K562 (cell line): ENCODE measurements around the gene SERAC1. TPM values are rescaled to one million over a fixed set of nuclear protein-coding genes. Genes with fewer than 3 reads are reported as not detected.

ENCODE experiments used
- ATAC-seq: fragments of 200-7000 bp; cut with Tn5 transposase; 3 replicates; pipeline ENCODE4 v1.9.1; 2020; ENCODE audit warnings: moderate library complexity
- BruUV-seq: library from RNA; stranded (reverse); fragments of 400-500 nt; replicated peaks from 2 replicates; lab custom pipeline; 2021; lab: Mats Ljungman, UMichigan
- CTCF ChIA-PET: fragments of 300-600 bp; formaldehyde crosslinking; extraction: SDS; loops from one replicate; lab custom pipeline; 2021; ENCODE audit warnings: low intra/inter-chr PET ratio; lab: Yijun Ruan, JAX
- POLR2A ChIA-PET: fragments of 300-600, 350-650 bp; sonication (Branson Sonifier 250); formaldehyde crosslinking; extraction: SDS; loops from one replicate; lab custom pipeline; 2021; ENCODE audit warnings: antibody characterized with exemption, inconsistent platforms; lab: Yijun Ruan, JAX
- DNase-seq, 4 experiments: peaks; one replicate each; pipeline versions ENCODE4 v3.0.0 to v3.0.0-alpha.2; 2011 to 2018; ENCODE audit warnings: low spot score in 3 of 4, mixed read lengths in 3 of 4; ENCODE audit errors: extremely low read depth in 1 of 4
- FAIRE-seq: peaks from 2 replicates; lab custom pipeline; 2011; peaks lifted over from hg19 to GRCh38; lab: Jason Lieb, UNC
- H2AFZ ChIP-seq: 2 replicates; pipeline ENCODE4 v1.6.0; 2011; ENCODE audit warnings: low read depth, low read length, control low read depth, inconsistent platforms
- H3K27ac ChIP-seq: fragments of 200-600 bp; 3 replicates; pipeline ENCODE4 v1.8.0; 2011; ENCODE audit warnings: low read depth, mild to moderate bottlenecking, control low read depth, inconsistent platforms, low read length, moderate library complexity, mixed read lengths; ENCODE audit errors: extremely low read depth
- H3K27me3 ChIP-seq, 2 experiments: fragments of 300-600 bp in 1 of 2; 2 replicates in 1 of 2; 3 replicates in 1 of 2; pipeline versions ENCODE4 v1.6.0 to v1.8.0; 2011; ENCODE audit warnings: inconsistent platforms in 2 of 2, low read length in 2 of 2, mild to moderate bottlenecking in 1 of 2, mixed read lengths in 1 of 2, moderate library complexity in 1 of 2; ENCODE audit not compliant: control insufficient read depth in 2 of 2, insufficient read depth in 2 of 2
- H3K36me3 ChIP-seq: fragments of 300-600 bp; 3 replicates; pipeline ENCODE4 v1.8.0; 2011; ENCODE audit warnings: mild to moderate bottlenecking, low read length, inconsistent platforms; ENCODE audit not compliant: control insufficient read depth, insufficient read depth
- H3K4me1 ChIP-seq, 2 experiments: fragments of 200-600 bp in 1 of 2; replicated peaks in 1 of 2; 2 replicates in 1 of 2; 3 replicates in 1 of 2; pipeline versions ENCODE4 v1.5.1 to v1.8.0; 2011; ENCODE audit warnings: inconsistent platforms in 2 of 2, low read length in 2 of 2, mild to moderate bottlenecking in 1 of 2, mixed read lengths in 1 of 2, moderate library complexity in 1 of 2; ENCODE audit not compliant: control insufficient read depth in 2 of 2, insufficient read depth in 2 of 2
- H3K4me2 ChIP-seq: 2 replicates; pipeline ENCODE4 v1.6.1; 2011; ENCODE audit warnings: low read length, control low read depth, inconsistent platforms, mixed read lengths; ENCODE audit not compliant: insufficient read depth
- H3K4me3 ChIP-seq: fragments of 200-600 bp; sonication (generic), shearing (Covaris generic); 2 replicates; pipeline ENCODE4 v1.5.1; 2016; ENCODE audit warnings: control low read depth, inconsistent platforms
- H3K79me2 ChIP-seq: fragments of 200-600 bp; 3 replicates; pipeline ENCODE4 v1.8.0; 2011; ENCODE audit warnings: low read length, inconsistent platforms; ENCODE audit not compliant: control insufficient read depth, insufficient read depth
- H3K9ac ChIP-seq, 2 experiments: 2 replicates each; pipeline versions ENCODE4 v1.6.0 to v1.6.1; 2011; ENCODE audit warnings: low read depth in 2 of 2, low read length in 2 of 2, control low read depth in 1 of 2, inconsistent platforms in 1 of 2, mild to moderate bottlenecking in 1 of 2, mixed read lengths in 1 of 2; ENCODE audit not compliant: insufficient read depth in 1 of 2
- H3K9me1 ChIP-seq: one replicate; pipeline ENCODE4 v1.6.0; 2011; ENCODE audit warnings: inconsistent platforms, mild to moderate bottlenecking, low read length, moderate library complexity; ENCODE audit not compliant: control insufficient read depth, insufficient read depth
- H3K9me3 ChIP-seq: replicated peaks from 2 replicates; pipeline ENCODE4 v1.5.1; 2011; ENCODE audit warnings: low read depth, low read length, inconsistent platforms; ENCODE audit not compliant: control insufficient read depth, insufficient read depth
- H4K20me1 ChIP-seq: replicated peaks from 2 replicates; pipeline ENCODE4 v1.6.1; 2011; ENCODE audit warnings: low read length, inconsistent platforms, mixed read lengths; ENCODE audit not compliant: control insufficient read depth, insufficient read depth
- MCM5 ChIP-seq: fragments of 450-650 bp; IDR thresholded peaks from 2 replicates; pipeline ENCODE4 v1.6.1; 2016; ENCODE audit warnings: low read depth
- MIER1 ChIP-seq: fragments of 450-650 bp; IDR thresholded peaks from 2 replicates; pipeline ENCODE4 v1.6.1; 2016; ENCODE audit warnings: antibody characterized with exemption, mild to moderate bottlenecking, low read depth
- OTX1 ChIP-seq: fragments of 450-650 bp; formaldehyde crosslinking; IDR thresholded peaks from 2 replicates; pipeline ENCODE4 v1.4.0; 2022; ENCODE audit warnings: mild to moderate bottlenecking
- TAF15 ChIP-seq: fragments of 200-400 bp; formaldehyde crosslinking; IDR thresholded peaks from 2 replicates; pipeline ENCODE4 v1.6.1; 2017; ENCODE audit warnings: mild to moderate bottlenecking, low read depth, low read length, moderate library complexity
- U2AF2 ChIP-seq: fragments of 200-400 bp; formaldehyde crosslinking; optimal IDR thresholded peaks from 2 replicates; pipeline ENCODE3; 2017; ENCODE audit warnings: low read depth, mild to moderate bottlenecking, low read length
- ZNF561 ChIP-seq: fragments of 450-650 bp; formaldehyde crosslinking; conservative IDR thresholded peaks from 2 replicates; pipeline ENCODE4 v1.4.0; 2020; ENCODE audit warnings: mild to moderate bottlenecking, moderate library complexity
- WGBS: fragments of 100-300 bp; shearing (Covaris generic); methylation state at CpG from one replicate; pipeline ENCODE4 v1.1.6; 2016; ENCODE audit warnings: low coverage, mixed read lengths; ENCODE audit not compliant: insufficient coverage; ENCODE audit errors: missing lambda C conversion rate; 5-methylcytosine and 5-hydroxymethylcytosine counted together
- in situ Hi-C: fragments of 300-500 bp; cut with MboI; formaldehyde crosslinking; loops from 4 replicates; pipeline ENCODE4 v1.15.0; 2018; ENCODE audit warnings: inconsistent platforms, mixed read lengths
- intact Hi-C: fragments of 100-400 bp; cut with micrococcal nuclease; formaldehyde crosslinking; loops from 2 replicates; pipeline ENCODE4 v1.14.2; 2022
- polyA plus RNA-seq, 8 experiments: library from polyadenylated mRNA; depleted of rRNA in 4 of 8; stranded (reverse) in 5 of 8; unstranded in 3 of 8; fragments of >200 nt; fragmentation: Nextera tagmentation in 2 of 8; fragmentation: Illumina TruSeq in 1 of 8; extraction: Ambion mirVana in 2 of 8; extraction: Trizol in 1 of 8; gene quantifications; 2 replicates each; pipeline versions ENCODE4 v1.2.1 to v1.2.3, GENCODE V29; 2011 to 2014; ENCODE audit warnings: inconsistent platforms in 1 of 8, missing spikeins in 1 of 8
- total RNA-seq, 7 experiments: library from RNA; depleted of rRNA in 6 of 7; stranded (reverse); fragments of >200 nt in 6 of 7; fragmentation: Illumina TruSeq in 2 of 7; extraction: Trizol in 2 of 7; gene quantifications; 2 replicates each; pipeline versions ENCODE4 v1.2.1 to v1.2.3, GENCODE V29; 2011 to 2021; ENCODE audit warnings: low replicate concordance in 1 of 7
- TF ChIP-seq, protein P1 (sequence below): fragments of 450-650 bp; formaldehyde crosslinking; IDR thresholded peaks from 2 replicates; pipeline ENCODE4 v1.4.0; 2020; ENCODE audit warnings: mild to moderate bottlenecking, moderate library complexity
- TF ChIP-seq, protein P2 (sequence below): fragments of 250-450 bp; sonication (Bioruptor Pico); IDR thresholded peaks from 2 replicates; pipeline ENCODE4 v1.9.0; 2021; ENCODE audit warnings: mild to moderate bottlenecking, inconsistent platforms
- TF ChIP-seq, protein P3 (sequence below): IDR thresholded peaks from 2 replicates; pipeline ENCODE4 v1.6.1; 2016; ENCODE audit warnings: missing genetic modification characterization, missing compliant biosample characterization
- TF ChIP-seq, protein P4 (sequence below): conservative IDR thresholded peaks from 2 replicates; pipeline ENCODE4 v1.6.1; 2011; ENCODE audit warnings: low read depth, mild to moderate bottlenecking, low read length; ENCODE audit not compliant: control insufficient read depth
- TF ChIP-seq, protein P5 (sequence below): sonication (generic); formaldehyde crosslinking; IDR thresholded peaks from 2 replicates; pipeline ENCODE4 v1.8.0; 2022; ENCODE audit warnings: mild to moderate bottlenecking, missing genetic modification reagents

Gene SERAC1
- total and polyA plus RNA-seq, 9 of the 15 experiments (the other 6 are each of a cell fraction or from before 2014, with no cell fraction given) = 1.8 to 6.2 (median 2.8) TPM

DNA sequence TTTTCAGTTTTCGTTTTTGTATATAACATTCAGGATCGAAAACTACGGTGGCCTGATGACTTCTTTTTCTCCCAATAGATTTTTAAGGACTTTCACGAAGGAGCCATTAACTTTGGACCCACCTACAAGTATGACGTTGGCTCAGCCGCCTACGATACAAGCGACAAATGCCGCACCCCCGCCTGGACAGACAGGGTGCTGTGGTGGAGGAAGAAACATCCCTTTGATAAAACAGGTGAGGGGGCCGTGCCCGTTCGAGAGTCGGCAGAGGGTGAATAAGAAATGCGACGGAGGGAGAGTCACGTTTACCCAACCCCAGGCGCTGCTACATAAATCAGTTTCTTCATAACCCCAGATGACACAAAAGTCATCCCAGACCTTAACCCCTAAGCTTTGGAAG is 91.5 kb downstream of the SERAC1 start:
- FAIRE-seq (no peak), ATAC-seq (no peak), DNase-seq (no peak)
- no TSS peak for BruUV-seq
- Histone ChIP-seq H2AFZ (no peak overlapping the region), H3K9ac (no peak overlapping the region), H3K4me2 (no peak overlapping the region), H3K79me2 (no peaks in the 10 kb centered on the region), H3K4me1 (peaks cover 3 to 4% of the 10 kb centered on the region in 2 experiments; a peak in 4 of 5 replicates), H3K9me1 (peaks cover 3% of the 10 kb centered on the region), H3K27ac (no peak overlapping the region), H3K4me3 (no peak overlapping the region), H3K36me3 (peaks cover 57% of the 10 kb centered on the region), H3K9me3 (no peaks in the 10 kb centered on the region), H3K27me3 (no peaks in the 10 kb centered on the region), H4K20me1 (no peaks in the 10 kb centered on the region; the same call in 1 of the 2 replicates)
- intact Hi-C loops = no loop called here
- CTCF ChIA-PET = no interaction called here
- WGBS = 85% methylated on average over 18 of the region's 18 CpGs
- POLR2A ChIA-PET = interaction anchor here (0.9 to 3.5 kb wide), 3 partner anchors 10 to 22 kb away, joined by 3 to 14 read pairs (median 4); no protein-coding TSS in a partner anchor
- in situ Hi-C loops = no loop called here
- no peak for TF ChIP-seq OTX1
- TF ChIP-seq, protein P1, sequence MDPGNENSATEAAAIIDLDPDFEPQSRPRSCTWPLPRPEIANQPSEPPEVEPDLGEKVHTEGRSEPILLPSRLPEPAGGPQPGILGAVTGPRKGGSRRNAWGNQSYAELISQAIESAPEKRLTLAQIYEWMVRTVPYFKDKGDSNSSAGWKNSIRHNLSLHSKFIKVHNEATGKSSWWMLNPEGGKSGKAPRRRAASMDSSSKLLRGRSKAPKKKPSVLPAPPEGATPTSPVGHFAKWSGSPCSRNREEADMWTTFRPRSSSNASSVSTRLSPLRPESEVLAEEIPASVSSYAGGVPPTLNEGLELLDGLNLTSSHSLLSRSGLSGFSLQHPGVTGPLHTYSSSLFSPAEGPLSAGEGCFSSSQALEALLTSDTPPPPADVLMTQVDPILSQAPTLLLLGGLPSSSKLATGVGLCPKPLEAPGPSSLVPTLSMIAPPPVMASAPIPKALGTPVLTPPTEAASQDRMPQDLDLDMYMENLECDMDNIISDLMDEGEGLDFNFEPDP (CRISPR knock-in tag) = no peak
- no peak for TF ChIP-seq MCM5
- TF ChIP-seq MIER1 = no peak
- TF ChIP-seq, protein P2, sequence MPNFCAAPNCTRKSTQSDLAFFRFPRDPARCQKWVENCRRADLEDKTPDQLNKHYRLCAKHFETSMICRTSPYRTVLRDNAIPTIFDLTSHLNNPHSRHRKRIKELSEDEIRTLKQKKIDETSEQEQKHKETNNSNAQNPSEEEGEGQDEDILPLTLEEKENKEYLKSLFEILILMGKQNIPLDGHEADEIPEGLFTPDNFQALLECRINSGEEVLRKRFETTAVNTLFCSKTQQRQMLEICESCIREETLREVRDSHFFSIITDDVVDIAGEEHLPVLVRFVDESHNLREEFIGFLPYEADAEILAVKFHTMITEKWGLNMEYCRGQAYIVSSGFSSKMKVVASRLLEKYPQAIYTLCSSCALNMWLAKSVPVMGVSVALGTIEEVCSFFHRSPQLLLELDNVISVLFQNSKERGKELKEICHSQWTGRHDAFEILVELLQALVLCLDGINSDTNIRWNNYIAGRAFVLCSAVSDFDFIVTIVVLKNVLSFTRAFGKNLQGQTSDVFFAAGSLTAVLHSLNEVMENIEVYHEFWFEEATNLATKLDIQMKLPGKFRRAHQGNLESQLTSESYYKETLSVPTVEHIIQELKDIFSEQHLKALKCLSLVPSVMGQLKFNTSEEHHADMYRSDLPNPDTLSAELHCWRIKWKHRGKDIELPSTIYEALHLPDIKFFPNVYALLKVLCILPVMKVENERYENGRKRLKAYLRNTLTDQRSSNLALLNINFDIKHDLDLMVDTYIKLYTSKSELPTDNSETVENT (CRISPR knock-in tag) = no peak
- no peak for TF ChIP-seq TAF15
- no peak for TF ChIP-seq ZNF561 (CRISPR knock-in tag)
- no peak for TF ChIP-seq U2AF2
- TF ChIP-seq, protein P3, sequence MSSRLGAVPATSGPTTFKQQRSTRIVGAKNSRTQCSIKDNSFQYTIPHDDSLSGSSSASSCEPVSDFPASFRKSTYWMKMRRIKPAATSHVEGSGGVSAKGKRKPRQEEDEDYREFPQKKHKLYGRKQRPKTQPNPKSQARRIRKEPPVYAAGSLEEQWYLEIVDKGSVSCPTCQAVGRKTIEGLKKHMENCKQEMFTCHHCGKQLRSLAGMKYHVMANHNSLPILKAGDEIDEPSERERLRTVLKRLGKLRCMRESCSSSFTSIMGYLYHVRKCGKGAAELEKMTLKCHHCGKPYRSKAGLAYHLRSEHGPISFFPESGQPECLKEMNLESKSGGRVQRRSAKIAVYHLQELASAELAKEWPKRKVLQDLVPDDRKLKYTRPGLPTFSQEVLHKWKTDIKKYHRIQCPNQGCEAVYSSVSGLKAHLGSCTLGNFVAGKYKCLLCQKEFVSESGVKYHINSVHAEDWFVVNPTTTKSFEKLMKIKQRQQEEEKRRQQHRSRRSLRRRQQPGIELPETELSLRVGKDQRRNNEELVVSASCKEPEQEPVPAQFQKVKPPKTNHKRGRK (tag) = no peak
- TF ChIP-seq, protein P4, sequence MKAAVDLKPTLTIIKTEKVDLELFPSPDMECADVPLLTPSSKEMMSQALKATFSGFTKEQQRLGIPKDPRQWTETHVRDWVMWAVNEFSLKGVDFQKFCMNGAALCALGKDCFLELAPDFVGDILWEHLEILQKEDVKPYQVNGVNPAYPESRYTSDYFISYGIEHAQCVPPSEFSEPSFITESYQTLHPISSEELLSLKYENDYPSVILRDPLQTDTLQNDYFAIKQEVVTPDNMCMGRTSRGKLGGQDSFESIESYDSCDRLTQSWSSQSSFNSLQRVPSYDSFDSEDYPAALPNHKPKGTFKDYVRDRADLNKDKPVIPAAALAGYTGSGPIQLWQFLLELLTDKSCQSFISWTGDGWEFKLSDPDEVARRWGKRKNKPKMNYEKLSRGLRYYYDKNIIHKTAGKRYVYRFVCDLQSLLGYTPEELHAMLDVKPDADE = no peak
- TF ChIP-seq, protein P5, sequence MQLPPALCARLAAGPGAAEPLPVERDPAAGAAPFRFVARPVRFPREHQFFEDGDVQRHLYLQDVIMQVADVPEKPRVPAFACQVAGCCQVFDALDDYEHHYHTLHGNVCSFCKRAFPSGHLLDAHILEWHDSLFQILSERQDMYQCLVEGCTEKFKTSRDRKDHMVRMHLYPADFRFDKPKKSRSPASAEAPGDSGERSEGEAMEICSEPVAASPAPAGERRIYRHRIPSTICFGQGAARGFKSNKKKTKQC (CRISPR knock-in tag) = no peak
